Caco-2 (cell line): ENCODE data around the gene TOR4A. TPM values are rescaled to one million over a fixed set of nuclear protein-coding genes. Genes with fewer than 3 reads are reported as not detected.

Experiments
- BruUV-seq: library from RNA; stranded (reverse); fragments of 400-500 nt; replicated peaks from 2 replicates; lab custom pipeline; 2021; lab: Mats Ljungman, UMichigan
- CTCF ChIA-PET: fragments of 300-600 bp; sonication (Branson Sonifier 250); formaldehyde crosslinking; loops from one replicate; lab custom pipeline; 2022; ENCODE audit warnings: antibody characterized with exemption; lab: Charles Lee
- POLR2A ChIA-PET: fragments of 300-600 bp; sonication (Branson Sonifier 250); formaldehyde crosslinking; loops from one replicate; lab custom pipeline; 2022; ENCODE audit warnings: antibody characterized with exemption; lab: Charles Lee
- DNase-seq, 2 experiments: peaks; one replicate each; pipeline versions ENCODE4 v3.0.0 to v3.0.0-alpha.2; 2020 to 2022
- H3K27me3 ChIP-seq: replicated peaks from 2 replicates; pipeline ENCODE4 v1.6.0; 2011; ENCODE audit warnings: low read length; ENCODE audit not compliant: control insufficient read depth, insufficient read depth
- H3K36me3 ChIP-seq: 2 replicates; pipeline ENCODE4 v1.5.1; 2011; ENCODE audit warnings: low read length; ENCODE audit not compliant: control insufficient read depth, insufficient read depth
- H3K4me1 ChIP-seq: fragments of 250-450 bp; sonication (Bioruptor Pico); 2 replicates; pipeline ENCODE4 v1.5.1; 2020; ENCODE audit warnings: mild to moderate bottlenecking
- H3K4me3 ChIP-seq: 2 replicates; pipeline ENCODE4 v1.5.1; 2011; ENCODE audit warnings: low read depth, mild to moderate bottlenecking, control low read depth, low read length
- H3K9me3 ChIP-seq: fragments of 250-450 bp; sonication (Bioruptor Pico); 2 replicates; pipeline ENCODE4 v1.5.1; 2020; ENCODE audit warnings: mild to moderate bottlenecking, moderate library complexity
- H3K27ac Mint-ChIP-seq: one replicate; pipeline ENCODE4 v1.8.0; 2022; ENCODE audit warnings: mixed read lengths; ENCODE audit not compliant: unreplicated experiment
- H3K27me3 Mint-ChIP-seq: one replicate; pipeline ENCODE4 v1.8.0; 2022; ENCODE audit warnings: mixed read lengths; ENCODE audit not compliant: insufficient read depth, unreplicated experiment
- H3K36me3 Mint-ChIP-seq: one replicate; pipeline ENCODE4 v1.8.0; 2022; ENCODE audit warnings: mild to moderate bottlenecking, mixed read lengths; ENCODE audit not compliant: insufficient read depth, unreplicated experiment
- H3K4me1 Mint-ChIP-seq: one replicate; pipeline ENCODE4 v1.8.0; 2022; ENCODE audit warnings: low read depth, mixed read lengths; ENCODE audit not compliant: unreplicated experiment
- H3K4me3 Mint-ChIP-seq: one replicate; pipeline ENCODE4 v1.8.0; 2022; ENCODE audit warnings: mild to moderate bottlenecking, moderate library complexity, mixed read lengths; ENCODE audit not compliant: unreplicated experiment
- H3K9me3 Mint-ChIP-seq: one replicate; pipeline ENCODE4 v1.8.0; 2022; ENCODE audit warnings: mixed read lengths; ENCODE audit not compliant: unreplicated experiment
- CTCF ChIP-seq, 2 experiments: fragments of 200-600 bp in 1 of 2; IDR thresholded peaks; 1 replicate in 1 of 2; 2 replicates in 1 of 2; pipeline versions ENCODE4 v1.5.1 to v1.8.0; 2011 to 2022; ENCODE audit warnings: antibody characterized with exemption in 1 of 2, control low read depth in 1 of 2, inconsistent platforms in 1 of 2, low read depth in 1 of 2, low read length in 1 of 2, mild to moderate bottlenecking in 1 of 2, moderate library complexity in 1 of 2; ENCODE audit not compliant: insufficient read depth in 1 of 2, severe bottlenecking in 1 of 2, unreplicated experiment in 1 of 2
- intact Hi-C: fragments of 100-400 bp; cut with micrococcal nuclease; formaldehyde crosslinking; loops from one replicate; pipeline ENCODE4 v1.10.0; 2022; ENCODE audit not compliant: unreplicated experiment
- total RNA-seq: library from RNA; stranded (reverse); gene quantifications from 2 replicates; pipeline ENCODE4 v1.2.3, GENCODE V29; 2022

TOR4A gene
- total RNA-seq, 1 experiment from 2014 or later, result 1.8 TPM

- no peaks in the 10 kb centered on the region for H3K27me3 ChIP-seq
- Mint-ChIP-seq H3K4me1 (no peaks in the 10 kb centered on the region), H3K27me3 (no peaks in the 10 kb centered on the region), H3K36me3 (no peaks in the 10 kb centered on the region), H3K27ac (no peak overlapping the region), H3K4me3 (no peak overlapping the region), H3K9me3 (no peaks in the 10 kb centered on the region)
- CTCF ChIA-PET, result interaction anchor here (0.6 to 2.4 kb wide), 4 partner anchors 17 to 33 kb away, joined by 3 to 11 read pairs (median 8); partner anchors contain the start of gene NRARP
- intact Hi-C loops, result no loop called here
- no TSS peak for BruUV-seq
- H3K4me3 ChIP-seq, result no peak overlapping the region
- no peaks in the 10 kb centered on the region for H3K9me3 ChIP-seq
- POLR2A ChIA-PET, result interaction anchor here (0.7 to 1.3 kb wide), 2 partner anchors 18 to 103 kb away, joined by 3 to 5 read pairs; partner anchors contain the start of genes EXD3 and NRARP
- no peaks in the 10 kb centered on the region for H3K36me3 ChIP-seq
- peaks cover 14% of the 10 kb centered on the region for H3K4me1 ChIP-seq
- DNase-seq, result no peak
- TF ChIP-seq CTCF (IDR thresholded peaks at IDR 0.05; ENCODE audit: insufficient read depth in 1 of 2, low read depth in 1 of 2, low read length in 1 of 2, severe bottlenecking in 1 of 2, unreplicated experiment in 1 of 2), result no peak
Observed at GRCh38 chr9:137319739-137320551, 42.4 kb downstream of the TOR4A start.

- intact Hi-C loops, result no loop called here
- no peaks in the 10 kb centered on the region for H3K27me3 Mint-ChIP-seq
- no peaks in the 10 kb centered on the region for H3K4me1 Mint-ChIP-seq
- no peak for TF ChIP-seq CTCF (IDR thresholded peaks at IDR 0.05; ENCODE audit: insufficient read depth in 1 of 2, low read depth in 1 of 2, low read length in 1 of 2, severe bottlenecking in 1 of 2, unreplicated experiment in 1 of 2)
- Histone ChIP-seq H3K9me3 (no peaks in the 10 kb centered on the region), H3K4me3 (no peak overlapping the region), H3K4me1 (peaks cover 8% of the 10 kb centered on the region), H3K27me3 (no peaks in the 10 kb centered on the region), H3K36me3 (no peaks in the 10 kb centered on the region)
- no peak overlapping the region for H3K27ac Mint-ChIP-seq
- BruUV-seq, result no TSS peak
- no peaks in the 10 kb centered on the region for H3K36me3 Mint-ChIP-seq
- no peak overlapping the region for H3K4me3 Mint-ChIP-seq
- ChIA-PET POLR2A (no interaction called here), CTCF (interaction anchor here (1.0 kb wide), 1 partner anchor 18 kb away, joined by 7 read pairs; the partner anchor contains the start of gene NRARP)
- no peaks in the 10 kb centered on the region for H3K9me3 Mint-ChIP-seq
- DNase-seq, result peak in 1 of 2 experiments; percentile 38
Observed at GRCh38 chr9:137320555-137321384, 43.2 kb downstream of the TOR4A start.

- ChIA-PET CTCF (no interaction called here), POLR2A (no interaction called here)
- H3K4me1 ChIP-seq, result no peaks in the 10 kb centered on the region
- no peaks in the 10 kb centered on the region for H3K36me3 ChIP-seq
- no peaks in the 10 kb centered on the region for H3K4me1 Mint-ChIP-seq
- DNase-seq, result no peak
- intact Hi-C loops, result no loop called here
- no peaks in the 10 kb centered on the region for H3K36me3 Mint-ChIP-seq
- H3K27ac Mint-ChIP-seq, result no peak overlapping the region
- TF ChIP-seq CTCF (IDR thresholded peaks at IDR 0.05; ENCODE audit: insufficient read depth in 1 of 2, low read depth in 1 of 2, low read length in 1 of 2, severe bottlenecking in 1 of 2, unreplicated experiment in 1 of 2), result no peak
- no peak overlapping the region for H3K4me3 Mint-ChIP-seq
- BruUV-seq, result no TSS peak
- H3K4me3 ChIP-seq, result no peak overlapping the region
- H3K27me3 Mint-ChIP-seq, result no peaks in the 10 kb centered on the region
- H3K9me3 ChIP-seq, result no peaks in the 10 kb centered on the region
- H3K9me3 Mint-ChIP-seq, result no peaks in the 10 kb centered on the region
- no peaks in the 10 kb centered on the region for H3K27me3 ChIP-seq
Observed at GRCh38 chr9:137321726-137322361, 44.3 kb downstream of the TOR4A start.
